GM06990 (cell line): ENCODE data around the gene DIABLO.

Experiments used
- DNase-seq: peaks from one replicate; pipeline ENCODE4 v3.0.0-alpha.2; 2011; ENCODE audit not compliant: insufficient read length; ENCODE audit errors: extremely low read depth
- H3K27me3 ChIP-seq: replicated peaks from 2 replicates; pipeline ENCODE4 v1.6.0; 2011; ENCODE audit warnings: low read length; ENCODE audit not compliant: control insufficient read depth, insufficient read depth
- H3K36me3 ChIP-seq: 2 replicates; pipeline ENCODE4 v1.5.1; 2011; ENCODE audit warnings: low read length; ENCODE audit not compliant: control insufficient read depth, insufficient read depth
- H3K4me3 ChIP-seq: replicated peaks from 2 replicates; pipeline ENCODE4 v1.5.1; 2011; ENCODE audit warnings: low read depth, mild to moderate bottlenecking, control low read depth, low read length
- CTCF ChIP-seq: IDR thresholded peaks from 2 replicates; pipeline ENCODE4 v1.5.1; 2011; ENCODE audit warnings: low read length, control low read depth, mild to moderate bottlenecking, inconsistent platforms; ENCODE audit not compliant: insufficient read depth, poor library complexity, severe bottlenecking

DIABLO gene

GRCh38 chr12:122159882-122160281 is 66.0 kb downstream of the DIABLO start:
- Histone ChIP-seq H3K36me3 (no peaks in the 10 kb centered on the region), H3K4me3 (no peak overlapping the region), H3K27me3 (no peaks in the 10 kb centered on the region)
- TF ChIP-seq CTCF, result no peak
- no peak for DNase-seq

- no peaks in the 10 kb centered on the region for H3K27me3 ChIP-seq
- no peak for DNase-seq
- H3K4me3 ChIP-seq, result no peak overlapping the region
- no peaks in the 10 kb centered on the region for H3K36me3 ChIP-seq
- TF ChIP-seq CTCF, result no peak
Measured at GRCh38 chr12:122158700-122159285, 67.1 kb downstream of the DIABLO start.
